ENCODE measurements around the gene KY.

The KY gene

GRCh38 chr3:134644731-134645514 is 5.9 kb downstream of the KY start:
- no peak for DNase-seq (ENCODE audit: low spot score)

GRCh38 chr3:134643150-134643675 is 7.6 kb downstream of the KY start:
- DNase-seq (ENCODE audit: low spot score) = no peak

GRCh38 chr3:134642445-134643149 is 8.2 kb downstream of the KY start:
- DNase-seq (ENCODE audit: low spot score) = no peak

GRCh38 chr3:134641671-134642300 is 9.0 kb downstream of the KY start:
- no peak for DNase-seq (ENCODE audit: low spot score)

GRCh38 chr3:134640872-134641470 is 9.9 kb downstream of the KY start:
- DNase-seq (ENCODE audit: low spot score) = peak; percentile 59

GRCh38 chr3:134640378-134640777 is 10.4 kb downstream of the KY start:
- DNase-seq (ENCODE audit: low spot score) = no peak

- DNase-seq (ENCODE audit: low spot score) = no peak
These were observed 12.3 kb downstream of the KY start for GRCh38 chr3:134638385-134639030.

- no peak for DNase-seq (ENCODE audit: low spot score)
These were observed 14.4 kb downstream of the KY start for GRCh38 chr3:134636406-134636805.

- DNase-seq (ENCODE audit: low spot score) = no peak
These were observed 20.3 kb downstream of the KY start for GRCh38 chr3:134630506-134630905.

- no peak for DNase-seq (ENCODE audit: low spot score)
These were observed 21.9 kb downstream of the KY start for GRCh38 chr3:134628884-134629283.

- no peak for DNase-seq (ENCODE audit: low spot score)
These were observed 23.0 kb downstream of the KY start for GRCh38 chr3:134627831-134628230.

GRCh38 chr3:134625885-134626741 is 24.7 kb downstream of the KY start:
- no peak for DNase-seq (ENCODE audit: low spot score)

GRCh38 chr3:134625462-134625861 is 25.4 kb downstream of the KY start:
- no peak for DNase-seq (ENCODE audit: low spot score)

GRCh38 chr3:134624537-134625287 is 26.1 kb downstream of the KY start:
- no peak for DNase-seq (ENCODE audit: low spot score)

GRCh38 chr3:134623615-134624245 is 27.1 kb downstream of the KY start:
- DNase-seq (ENCODE audit: low spot score) = no peak

- no peak for DNase-seq (ENCODE audit: low spot score)
These were observed 27.9 kb downstream of the KY start for GRCh38 chr3:134622806-134623365.

- DNase-seq (ENCODE audit: low spot score) = no peak
These were observed 29.0 kb downstream of the KY start for GRCh38 chr3:134621854-134622253.

- no peak for DNase-seq (ENCODE audit: low spot score)
These were observed 30.2 kb downstream of the KY start for GRCh38 chr3:134620476-134621115.

- no peak for DNase-seq (ENCODE audit: low spot score)
These were observed 30.9 kb downstream of the KY start for GRCh38 chr3:134619884-134620445.
